Activated CD4-positive, CD25-positive, alpha-beta regulatory T cell treated with anti-CD3 and anti-CD28 coated beads, Interleukin-2, amount 50 U/mL, for 24 hours (primary cell): ENCODE measurements around the gene TMEM62.
"Not testable (repeated sequence)": the region's sequence is repeated elsewhere in the genome, so short reads cannot be mapped to it uniquely, and the experiment has no call there.

Experiments
- ATAC-seq, 2 donors: fragments of 150-1000 bp; cut with Tn5 transposase; one replicate each; pipeline ENCODE4 v1.10.0; 2021; ENCODE audit warnings: mild to moderate bottlenecking in 1 of 2, moderate library complexity in 1 of 2

Gene TMEM62

DNA sequence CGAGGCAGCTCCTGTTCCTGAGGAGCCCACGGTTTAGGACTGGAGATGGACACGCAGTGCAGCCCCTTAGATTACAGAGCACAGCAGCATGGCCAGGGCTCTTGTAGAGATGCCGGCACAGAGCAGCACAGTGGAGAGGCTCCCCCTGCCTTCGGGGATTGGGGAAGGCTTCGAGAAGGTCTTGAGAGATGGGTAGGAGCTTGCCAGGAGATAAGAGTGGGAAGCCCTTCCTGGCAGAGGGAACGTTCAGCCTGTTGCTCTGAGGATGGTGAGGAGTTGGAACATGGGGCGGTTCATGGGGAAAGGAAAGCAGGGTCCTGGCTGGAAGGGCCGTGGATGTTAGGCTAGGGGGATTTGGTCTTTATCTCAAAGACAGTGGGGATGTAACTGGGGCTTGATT, 77.4 kb downstream of the TMEM62 start:
- ATAC-seq: no peak

DNA sequence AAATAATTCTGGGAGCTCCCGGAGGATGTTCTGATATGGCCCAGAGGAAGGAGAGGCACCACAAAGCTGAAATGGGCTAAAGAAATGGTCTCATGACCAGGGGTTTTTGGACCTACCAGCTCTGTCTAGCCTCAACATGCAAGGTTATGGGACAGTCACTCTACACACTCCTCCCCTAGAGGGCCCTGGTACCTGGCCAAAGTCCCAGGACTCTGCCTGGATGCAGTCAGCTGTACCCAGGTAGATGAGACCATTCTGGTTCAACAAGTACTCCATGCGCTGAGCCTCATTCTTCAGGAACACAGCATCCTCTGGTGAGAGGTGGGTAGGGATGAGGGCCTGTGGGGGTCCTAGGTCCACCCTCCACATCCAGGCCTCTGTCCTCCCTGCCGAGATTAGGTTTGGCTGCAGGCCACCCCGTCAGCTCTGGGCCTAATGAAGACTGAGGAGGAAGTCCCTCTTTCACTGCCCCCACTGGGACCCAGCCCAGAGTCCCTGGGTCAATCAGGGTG, 77.9 kb downstream of the TMEM62 start:
- ATAC-seq: no peak

DNA sequence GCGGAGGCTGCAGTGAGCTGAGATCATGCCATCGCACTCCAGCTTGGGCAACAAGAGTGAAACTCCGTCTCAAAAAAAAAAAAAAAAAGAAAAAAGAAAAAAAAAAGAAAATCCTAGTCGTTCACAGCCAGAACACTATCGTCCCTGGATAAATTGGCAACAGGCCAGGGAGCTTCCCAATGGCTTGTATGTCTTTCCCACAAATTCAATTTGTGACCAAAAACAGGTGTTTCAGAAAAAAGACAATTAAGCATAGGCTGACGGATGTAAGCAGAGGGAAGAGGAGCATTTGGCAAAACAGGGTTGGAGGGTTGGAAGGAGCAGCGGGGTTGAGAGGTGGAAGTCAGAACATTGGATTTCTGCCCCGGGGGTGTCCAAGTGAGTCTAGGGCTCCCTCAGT, 78.9 kb downstream of the TMEM62 start:
- ATAC-seq: no peak

DNA sequence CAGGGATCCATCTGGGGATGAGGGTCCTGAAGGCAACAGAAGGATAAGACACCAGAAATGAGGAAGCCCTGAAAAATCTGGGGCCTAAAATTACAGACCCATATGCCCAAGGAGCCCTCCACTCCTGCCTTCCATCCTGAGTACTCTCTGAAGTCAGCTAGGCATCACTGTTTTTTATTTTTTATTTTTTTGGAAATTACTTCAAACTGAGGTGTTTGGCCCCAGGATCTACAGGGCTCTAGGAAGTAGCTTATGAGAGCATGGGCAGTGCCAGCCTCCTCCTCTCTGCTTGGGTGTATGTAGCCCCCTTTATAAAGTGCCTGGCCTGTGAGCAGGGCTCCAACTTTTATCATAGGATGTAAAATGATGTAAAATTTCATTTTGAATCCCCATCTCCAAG, 79.6 kb downstream of the TMEM62 start:
- ATAC-seq: no peak

DNA sequence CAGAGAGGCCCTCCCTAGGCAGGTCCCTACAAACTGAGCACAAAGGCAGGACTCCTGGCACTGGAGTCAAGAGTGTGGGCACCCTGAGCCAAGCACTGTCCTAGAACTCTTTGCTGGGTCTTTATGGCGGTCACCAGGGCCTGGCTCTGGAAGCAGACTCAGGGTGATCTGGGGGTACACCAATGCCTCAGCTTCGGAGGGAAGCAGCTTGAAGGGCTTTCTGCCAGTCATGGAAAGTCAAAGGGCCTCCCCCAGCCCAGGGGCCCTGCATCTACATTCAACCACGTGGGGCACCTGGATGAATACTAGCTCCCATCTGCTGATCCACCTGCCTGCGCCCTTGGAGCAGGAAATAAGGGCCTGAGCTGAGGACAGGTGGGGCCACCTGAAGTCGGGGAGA, 80.1 kb downstream of the TMEM62 start:
- no peak for ATAC-seq

DNA sequence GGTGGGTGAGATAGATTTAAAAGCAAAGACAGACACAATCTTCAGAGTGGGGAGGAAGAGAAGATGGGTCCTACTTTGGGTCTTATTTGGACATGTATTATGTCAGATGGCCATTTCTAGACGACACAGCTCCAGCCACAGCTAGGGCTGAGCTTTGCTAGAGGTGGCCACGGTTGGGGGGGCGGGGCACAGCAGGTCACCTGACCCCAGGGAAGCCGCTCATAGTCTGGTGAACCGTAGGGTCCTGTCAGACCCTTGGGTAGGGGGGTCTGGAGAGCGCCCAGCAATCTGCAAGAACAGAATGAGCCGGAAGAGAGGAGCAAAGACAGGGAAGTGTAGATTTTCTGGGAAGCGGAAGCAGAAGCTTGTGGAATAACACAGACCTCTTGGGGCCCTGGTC, 80.8 kb downstream of the TMEM62 start:
- no peak for ATAC-seq

DNA sequence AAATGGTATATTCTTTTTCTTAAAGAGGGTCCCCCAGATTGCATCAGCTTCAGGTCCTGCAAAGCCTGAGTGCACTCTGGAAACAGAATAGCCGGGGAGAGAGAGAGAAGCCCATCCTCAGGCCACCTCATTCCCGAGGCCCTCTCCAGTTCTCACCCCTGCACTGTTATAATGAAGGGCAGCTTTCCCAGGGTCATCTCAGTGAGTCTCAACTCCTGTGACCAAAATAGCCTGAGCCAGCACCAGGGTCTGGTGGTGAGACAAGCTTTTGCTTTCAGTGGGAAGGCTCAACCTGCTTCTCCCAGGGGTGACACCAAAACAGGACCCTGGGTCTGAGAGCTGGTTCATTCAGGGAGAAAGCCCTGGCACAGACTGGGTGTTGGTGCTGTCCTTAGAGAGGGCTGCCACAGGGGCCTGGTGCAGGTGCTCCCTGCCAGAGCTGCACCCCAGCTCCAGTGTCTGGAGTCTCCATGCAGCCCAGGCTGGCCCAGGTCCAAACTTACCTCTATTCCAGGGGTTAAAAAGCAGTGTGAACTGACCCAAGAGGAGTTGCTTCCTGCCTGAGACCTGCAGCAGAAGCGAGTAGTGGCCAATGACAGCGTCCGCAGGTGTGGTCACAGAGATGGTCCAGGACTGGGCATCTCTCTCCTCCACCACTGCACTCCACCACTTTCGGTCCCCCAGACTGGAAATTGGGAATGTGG, 81.4 kb downstream of the TMEM62 start:
- ATAC-seq: no peak

DNA sequence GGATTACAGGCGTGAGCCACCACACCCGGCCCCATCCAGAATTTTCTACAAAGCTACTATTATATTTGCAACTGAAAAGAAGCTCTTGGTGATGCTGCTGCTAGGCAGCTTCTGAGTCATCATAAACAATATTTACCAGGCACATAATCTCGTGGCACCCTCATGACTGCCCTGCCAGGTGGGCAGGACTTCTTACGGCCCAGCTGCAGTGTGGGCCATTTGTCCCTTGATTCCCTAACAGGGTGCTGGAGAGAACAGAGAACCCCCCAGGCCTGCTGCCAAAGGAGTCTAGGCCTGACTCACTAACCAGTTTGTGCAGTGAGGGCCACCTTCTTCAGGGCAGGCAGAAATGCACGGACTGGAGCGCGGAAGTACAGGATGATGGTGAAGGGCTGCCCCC, 82.6 kb downstream of the TMEM62 start:
- no peak for ATAC-seq

DNA sequence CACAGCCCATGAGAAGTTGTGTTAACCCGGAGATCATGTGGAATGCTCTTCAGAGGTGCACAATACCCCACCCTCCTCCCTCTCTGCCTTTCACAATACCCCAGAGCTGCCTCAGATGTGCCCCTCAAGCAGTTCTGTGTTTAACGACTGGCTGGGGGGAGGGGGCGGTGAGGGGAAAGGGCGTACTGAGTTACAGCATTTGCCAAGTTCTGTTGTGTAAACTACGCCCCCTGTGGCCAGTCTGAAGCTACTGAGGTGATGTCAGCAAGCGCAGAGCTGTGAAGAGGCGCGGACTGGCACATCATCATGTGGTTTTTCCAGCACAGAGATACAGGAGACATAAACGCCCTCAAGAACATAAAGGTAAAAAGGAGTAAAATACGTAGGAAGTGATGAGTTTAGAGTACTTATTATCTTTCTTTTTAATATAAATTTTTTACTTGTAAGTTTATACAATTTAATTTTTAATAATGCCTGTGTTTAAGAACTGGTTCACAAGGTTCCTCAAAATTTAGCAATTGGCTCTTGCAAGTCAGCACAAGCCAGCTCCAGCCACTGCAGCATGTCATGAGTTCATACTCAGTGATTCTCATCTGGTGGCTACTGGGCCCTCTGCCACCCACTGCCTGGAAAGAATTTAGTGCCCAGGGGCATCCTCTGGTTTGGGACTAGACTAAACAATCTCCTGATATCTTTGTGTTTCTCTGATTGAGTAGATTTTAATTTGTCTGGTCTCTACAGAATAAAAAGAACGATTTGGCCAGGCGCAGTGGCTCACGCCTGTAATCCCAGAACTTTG, 85.7 kb downstream of the TMEM62 start:
- ATAC-seq: no peak

DNA sequence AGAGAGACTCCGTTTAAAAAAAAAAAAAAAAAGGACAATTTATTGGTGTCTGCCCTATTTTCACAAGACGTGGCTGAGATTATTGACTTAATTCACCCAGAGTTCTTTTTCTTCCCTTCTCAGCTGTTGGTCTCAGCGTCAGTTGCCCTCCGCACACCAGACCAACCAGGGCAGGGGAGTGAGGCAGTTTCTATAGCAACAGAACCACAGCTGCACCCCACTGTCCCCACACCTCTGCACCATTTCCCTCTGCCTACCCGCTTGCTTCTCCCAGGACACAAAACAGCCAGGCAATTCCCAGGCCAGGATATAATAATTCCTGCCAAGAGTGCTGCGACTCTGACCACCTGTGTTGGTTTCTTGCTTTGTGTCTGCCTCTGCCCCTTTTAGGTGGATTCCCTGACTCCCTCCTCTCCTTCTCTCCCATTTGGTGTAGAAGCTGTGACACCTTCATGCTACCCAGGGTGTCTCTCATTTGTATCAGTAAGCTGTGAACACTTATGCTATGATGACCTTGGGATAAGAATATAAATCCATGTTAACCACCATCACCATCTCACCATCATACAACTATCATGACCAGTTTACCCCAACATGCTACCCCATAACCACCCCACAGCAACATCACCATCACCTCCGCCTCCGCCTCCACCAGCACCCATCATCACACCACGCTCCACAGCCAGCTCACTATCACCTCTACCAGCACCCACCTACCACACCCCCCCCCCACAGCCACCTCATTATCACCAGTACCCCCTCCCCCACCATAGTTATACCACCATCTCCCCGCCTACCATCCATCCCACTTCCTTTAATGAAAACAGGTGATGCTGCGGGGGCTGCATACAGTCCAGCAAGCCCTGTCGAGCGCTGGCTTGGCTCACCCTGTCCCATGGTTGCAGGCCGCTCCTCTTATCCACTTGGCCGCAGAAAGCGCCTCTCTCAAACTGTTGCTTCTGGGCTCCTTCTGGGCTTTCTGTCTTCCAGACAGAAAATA, 86.8 kb downstream of the TMEM62 start:
- ATAC-seq: no peak

DNA sequence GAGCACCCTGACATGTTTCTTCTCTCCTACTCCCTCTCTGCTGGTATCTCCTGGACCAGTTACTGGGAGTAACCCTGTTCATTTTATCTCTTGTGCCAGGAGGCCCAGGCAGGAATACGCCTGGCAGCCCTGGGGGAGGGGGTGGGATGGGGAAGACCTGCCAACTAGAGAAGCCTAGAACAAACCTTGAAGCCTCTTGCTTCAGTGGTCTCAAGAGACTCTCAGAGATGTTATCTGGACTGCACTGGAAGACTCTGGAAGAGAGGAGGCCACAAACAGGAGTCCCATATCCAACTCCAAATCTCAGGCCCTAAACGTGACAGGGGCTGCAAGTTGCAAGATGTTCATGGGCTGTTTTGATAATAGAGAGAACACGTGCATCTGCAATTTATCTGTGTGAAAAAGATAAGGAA, 87.6 kb downstream of the TMEM62 start, which contains the start of gene EPB42:
EPB42 (minus strand) TSS at position 28 of the 413 bp plus-strand sequence. CDS start 193 bp downstream, outside the sequence.
- ATAC-seq: no peak

DNA sequence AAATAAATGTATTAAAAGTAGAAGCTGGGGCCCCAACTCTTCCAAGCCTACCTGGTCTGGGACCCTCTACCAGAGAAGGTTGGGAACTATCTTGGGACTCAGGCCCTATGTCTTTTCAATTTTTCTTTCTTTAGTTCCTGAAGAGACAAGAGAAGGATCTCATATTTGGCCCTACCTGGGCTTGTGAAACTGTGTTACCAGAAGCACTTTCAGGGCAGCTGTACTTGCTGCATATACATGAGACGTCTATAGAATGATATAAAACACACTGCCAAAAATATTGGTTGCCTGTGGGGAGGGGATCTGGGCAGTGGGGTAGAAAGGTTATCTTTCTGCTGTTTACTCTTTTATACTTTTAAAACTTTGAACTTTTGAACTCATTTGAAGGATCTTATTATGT, 88.0 kb downstream of the TMEM62 start:
- ATAC-seq: no peak

DNA sequence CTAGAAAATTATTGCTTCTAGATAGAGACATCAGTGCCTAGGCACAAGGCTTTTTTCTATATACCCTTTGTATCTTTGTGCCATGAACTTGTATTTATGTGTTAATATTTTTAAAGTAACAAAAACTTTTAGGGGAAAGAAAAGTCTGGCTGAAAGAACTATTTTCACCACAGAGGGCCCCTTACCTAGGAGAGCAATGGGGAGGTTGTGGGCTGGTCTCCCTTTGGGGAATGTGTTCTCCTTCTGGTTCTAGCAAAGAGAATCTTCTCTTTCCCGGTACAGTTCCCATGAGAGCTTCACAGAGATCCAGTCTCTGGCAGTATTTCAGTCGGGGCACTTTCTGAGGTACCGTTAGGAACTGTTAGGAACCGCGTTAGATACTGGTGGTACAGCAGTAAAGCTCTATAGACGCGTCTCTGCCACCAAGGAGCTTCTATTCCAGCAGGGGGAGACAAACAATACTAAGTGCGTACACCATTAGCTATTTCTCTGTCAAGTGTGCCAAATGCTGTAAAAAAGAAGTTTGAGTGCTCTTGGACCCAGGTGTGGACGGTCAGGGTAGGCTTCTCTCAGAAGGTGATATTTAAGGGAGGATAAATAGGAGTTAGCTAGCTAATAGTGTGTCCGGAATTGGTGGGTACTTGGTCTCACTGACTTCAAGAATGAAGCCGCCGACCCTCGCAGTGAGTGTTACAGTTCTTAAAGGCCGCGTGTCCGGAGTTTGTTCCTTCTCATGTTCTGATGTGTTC, 92.0 kb downstream of the TMEM62 start:
- peak; percentile 85 to 87 for ATAC-seq

DNA sequence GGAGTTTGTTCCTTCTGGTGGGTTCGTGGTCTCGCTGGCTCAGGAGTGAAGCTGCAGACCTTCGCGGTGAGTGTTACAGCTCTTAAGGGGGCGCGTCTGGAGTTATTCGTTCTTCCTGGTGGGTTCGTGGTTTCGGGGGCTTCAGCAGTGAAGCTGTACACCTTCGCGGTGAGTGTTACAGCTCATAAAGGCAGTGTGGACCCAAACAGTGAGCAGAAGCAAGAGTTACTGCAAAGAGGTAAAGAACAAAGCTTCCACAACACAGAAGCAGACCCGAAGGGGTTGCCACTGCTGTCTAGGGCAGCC, 92.5 kb downstream of the TMEM62 start:
- not testable (repeated sequence) for ATAC-seq

DNA sequence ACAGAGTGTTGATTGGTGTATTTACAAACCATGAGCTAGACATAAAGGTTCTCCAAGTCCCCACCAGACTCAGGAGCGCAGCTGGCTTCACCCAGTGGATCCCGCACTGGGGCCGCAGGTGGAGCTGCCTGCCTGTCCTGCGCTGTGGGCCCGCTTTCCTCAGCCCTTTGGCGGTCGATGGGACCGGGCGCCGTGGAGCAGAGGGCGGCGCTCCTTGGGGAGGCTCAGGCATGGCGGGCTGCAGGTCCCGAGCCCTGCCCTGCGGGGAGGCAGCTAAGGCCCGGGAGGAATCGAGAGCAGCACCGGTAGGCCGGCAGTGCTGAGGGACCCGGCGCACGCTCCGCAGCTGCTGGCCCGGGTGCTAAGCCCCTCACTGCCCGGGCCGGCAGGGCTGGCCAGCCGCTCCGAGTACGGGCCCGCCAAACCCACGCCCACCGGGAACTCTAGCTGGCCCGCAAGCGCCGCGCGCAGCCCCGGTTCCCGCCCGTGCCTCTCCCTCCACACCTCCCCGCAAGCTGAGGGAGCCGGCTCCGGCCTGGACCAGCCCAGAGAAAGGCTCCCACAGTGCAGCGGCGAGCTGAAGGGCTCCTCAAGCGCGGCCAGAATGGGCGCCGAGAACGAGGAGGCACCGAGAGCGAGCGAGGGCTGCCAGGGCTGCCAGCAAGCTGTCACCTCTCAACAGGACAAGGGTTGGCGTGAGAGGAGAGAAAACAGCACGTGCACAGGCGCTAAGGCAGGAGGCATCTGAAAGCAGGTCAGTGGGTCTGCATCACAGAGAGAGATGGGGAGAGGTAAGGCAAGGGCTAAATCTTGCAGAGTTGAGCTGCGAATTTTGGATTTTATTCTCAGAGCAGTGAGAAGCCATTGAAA, 93.3 kb downstream of the TMEM62 start:
- no peak for ATAC-seq

DNA sequence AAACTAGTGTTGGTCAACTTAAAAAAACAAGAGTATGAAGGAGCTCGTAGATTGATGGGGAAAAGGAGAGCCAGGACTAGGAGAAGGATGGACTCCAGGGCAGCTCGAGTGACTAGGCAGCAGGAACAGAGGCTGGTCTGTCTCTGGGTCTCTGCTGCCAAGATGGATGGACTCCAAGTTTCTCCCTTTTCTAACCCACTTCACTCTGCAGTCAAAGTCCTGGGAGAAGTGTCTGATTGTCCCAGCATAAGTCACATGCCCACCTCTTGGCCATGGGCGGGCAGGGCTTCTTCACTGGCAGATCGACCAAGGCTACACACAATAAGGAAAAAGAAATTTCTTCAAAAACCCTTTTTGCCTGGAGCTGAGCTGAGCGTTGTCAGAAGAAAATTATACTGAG, 96.6 kb downstream of the TMEM62 start:
- ATAC-seq: no peak

DNA sequence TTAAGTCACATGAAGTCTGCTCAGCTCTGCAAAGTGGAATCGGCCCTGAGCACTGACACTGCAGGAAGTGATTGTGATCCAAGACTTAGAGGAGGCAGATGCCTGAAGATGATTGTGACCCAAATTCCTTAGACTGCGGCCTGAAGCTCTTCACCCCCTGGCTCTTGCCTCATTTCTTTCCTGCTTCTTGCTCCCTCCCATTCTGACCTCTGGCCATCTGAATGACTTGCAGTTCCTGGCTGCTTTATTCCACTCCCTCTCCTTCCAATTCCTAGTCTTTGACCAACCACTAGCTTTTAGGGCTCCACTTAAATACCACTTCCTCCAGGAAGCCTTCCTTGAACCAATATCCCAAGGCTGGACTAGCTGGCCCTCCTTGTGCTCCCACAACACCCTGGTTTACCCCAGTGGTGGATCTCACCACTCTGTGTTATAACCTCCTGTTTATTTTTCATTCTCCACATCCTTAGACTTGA, 97.3 kb downstream of the TMEM62 start:
- no peak for ATAC-seq

DNA sequence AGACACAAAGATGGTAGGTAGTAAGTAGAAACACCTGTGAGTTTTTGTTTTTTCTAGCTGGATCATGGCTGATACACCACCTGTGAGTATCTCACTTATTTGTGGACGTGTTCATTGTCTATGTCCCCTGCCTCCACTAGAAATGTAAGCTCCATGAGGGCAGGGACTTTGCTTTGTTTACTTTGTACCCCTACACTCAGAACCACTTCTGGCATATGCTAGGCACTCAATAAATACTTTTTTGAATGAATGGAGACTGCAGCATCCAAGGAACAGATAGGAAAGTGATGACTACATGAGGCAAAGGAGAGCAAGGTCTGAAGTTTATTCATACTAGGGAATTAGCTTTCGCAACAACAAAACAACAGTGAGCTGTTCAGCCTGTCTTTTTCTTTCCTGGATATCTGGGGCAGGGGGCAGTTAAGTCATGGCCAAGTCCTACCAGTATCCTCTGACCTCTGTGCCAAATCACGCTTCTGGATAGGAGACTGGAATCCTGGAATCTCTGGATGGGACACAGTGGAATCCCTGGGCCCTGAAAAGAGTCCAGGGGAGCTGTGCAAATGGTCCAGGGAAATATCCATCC, 99.0 kb downstream of the TMEM62 start:
- ATAC-seq: no peak
